HCT116 (cell line): Measurements from ENCODE around the gene PEAK3. TPM values are rescaled to one million over a fixed set of nuclear protein-coding genes. Genes with fewer than 3 reads are reported as not detected.
A peak's percentile ranks its signal among the peaks of the same experiment; 100 is the strongest.

Source experiments
- ATAC-seq: fragments of 200-7000 bp; cut with Tn5 transposase; 2 replicates; pipeline ENCODE4 v1.9.1; 2020; ENCODE audit warnings: mild to moderate bottlenecking, moderate library complexity
- BruUV-seq: library from RNA; stranded (reverse); fragments of 400-500 nt; replicated peaks from 2 replicates; lab custom pipeline; 2021; lab: Mats Ljungman, UMichigan
- CTCF ChIA-PET: fragments of 300-600 bp; sonication (Branson Sonifier 250); formaldehyde crosslinking; loops from one replicate; lab custom pipeline; 2021; ENCODE audit warnings: antibody characterized with exemption; lab: Charles Lee
- POLR2A ChIA-PET: fragments of 300-600, 350-600 bp; sonication (Branson Sonifier 250); formaldehyde crosslinking; loops from one replicate; lab custom pipeline; 2021; ENCODE audit warnings: antibody characterized with exemption; lab: Charles Lee
- RAD21 ChIA-PET, 2 experiments: fragments of 300-600 bp; sonication (Branson Sonifier 250); formaldehyde crosslinking; loops; one replicate each; lab custom pipeline; 2023; ENCODE audit warnings: low total read pairs in 2 of 2; ENCODE audit not compliant: uncharacterized antibody in 2 of 2, unreplicated experiment in 2 of 2, low non-redundant PET in 1 of 2; lab: Charles Lee
- DNase-seq: peaks from one replicate; pipeline ENCODE4 v3.0.0-alpha.2; 2010; ENCODE audit warnings: low read depth, low spot score
- H2AFZ ChIP-seq: fragments of 200-600 bp; shearing (Covaris generic), sonication (generic); 2 replicates; pipeline ENCODE4 v1.6.1; 2017; ENCODE audit warnings: low read depth, mixed run types, mixed read lengths, antibody characterized with exemption, low read length; ENCODE audit not compliant: poor library complexity, severe bottlenecking
- H3K27ac ChIP-seq: 2 replicates; pipeline ENCODE4 v1.5.1; 2012; ENCODE audit warnings: low read depth, low read length
- H3K27me3 ChIP-seq: fragments of 200-600 bp; sonication (generic); 2 replicates; pipeline ENCODE4 v1.6.1; 2016; ENCODE audit warnings: mixed run types, low read length, mixed read lengths; ENCODE audit not compliant: insufficient read depth
- H3K36me3 ChIP-seq, 2 experiments: fragments of 200-500 bp in 1 of 2; fragments of 200-600 bp in 1 of 2; sonication (Bioruptor generic) in 1 of 2; sonication (generic) in 1 of 2; 2 replicates each; pipeline versions ENCODE4 v1.5.1 to v1.6.1; 2014 to 2016; ENCODE audit warnings: low read length in 2 of 2, inconsistent platforms in 1 of 2, mixed read lengths in 1 of 2, mixed run types in 1 of 2; ENCODE audit not compliant: insufficient read depth in 2 of 2, control insufficient read depth in 1 of 2
- H3K4me1 ChIP-seq, 2 experiments: fragments of 200-600 bp in 1 of 2; sonication (generic) in 1 of 2; 2 replicates each; pipeline versions ENCODE4 v1.5.1 to v1.6.1; 2012 to 2017; ENCODE audit warnings: low read length in 2 of 2, inconsistent platforms in 1 of 2, mild to moderate bottlenecking in 1 of 2, mixed read lengths in 1 of 2, mixed run types in 1 of 2, moderate library complexity in 1 of 2; ENCODE audit not compliant: insufficient read depth in 2 of 2, control insufficient read depth in 1 of 2
- H3K4me2 ChIP-seq: fragments of 200-600 bp; sonication (generic); 2 replicates; pipeline ENCODE4 v1.6.1; 2017; ENCODE audit warnings: mixed run types, low read length, mixed read lengths
- H3K4me3 ChIP-seq, 2 experiments: fragments of 200-600 bp in 1 of 2; sonication (generic) in 1 of 2; replicated peaks in 1 of 2; 2 replicates each; pipeline ENCODE4 v1.5.1; 2011 to 2016; ENCODE audit warnings: low read length in 2 of 2, control low read depth in 1 of 2, low read depth in 1 of 2, mild to moderate bottlenecking in 1 of 2, mixed read lengths in 1 of 2, mixed run types in 1 of 2
- H3K79me2 ChIP-seq: fragments of 200-600 bp; sonication (generic); 2 replicates; pipeline ENCODE4 v1.6.1; 2017; ENCODE audit warnings: mild to moderate bottlenecking, mixed run types, low read length, moderate library complexity, mixed read lengths; ENCODE audit not compliant: insufficient read depth
- H3K9ac ChIP-seq: fragments of 200-600 bp; sonication (generic); 2 replicates; pipeline ENCODE4 v1.6.1; 2016; ENCODE audit warnings: low read length, mixed read lengths
- H3K9me2 ChIP-seq: fragments of 200-600 bp; sonication (generic), shearing (Covaris generic); 2 replicates; pipeline ENCODE4 v1.6.1; 2017; ENCODE audit warnings: mixed run types, mild to moderate bottlenecking, moderate library complexity; ENCODE audit not compliant: insufficient read depth
- H3K9me3 ChIP-seq, 2 experiments: fragments of 200-500 bp in 1 of 2; fragments of 200-600 bp in 1 of 2; sonication (Bioruptor generic) in 1 of 2; sonication (generic) in 1 of 2; 2 replicates each; pipeline ENCODE4 v1.6.1; 2014 to 2017; ENCODE audit warnings: low read length in 2 of 2, mixed read lengths in 2 of 2, inconsistent platforms in 1 of 2, low read depth in 1 of 2, mild to moderate bottlenecking in 1 of 2, mixed run types in 1 of 2, moderate library complexity in 1 of 2; ENCODE audit not compliant: control insufficient read depth in 1 of 2, insufficient read depth in 1 of 2
- H4K20me1 ChIP-seq: fragments of 200-600 bp; sonication (generic), shearing (Covaris generic); 2 replicates; pipeline ENCODE4 v1.6.1; 2017; ENCODE audit warnings: mixed run types, mild to moderate bottlenecking, moderate library complexity; ENCODE audit not compliant: insufficient read depth
- CBX3 ChIP-seq: IDR thresholded peaks from 2 replicates; pipeline ENCODE4 v1.6.1; 2012; ENCODE audit warnings: low read depth
- CEBPB ChIP-seq: IDR thresholded peaks from 2 replicates; pipeline ENCODE4 v1.6.1; 2012; ENCODE audit warnings: low read depth
- EGR1 ChIP-seq: IDR thresholded peaks from 2 replicates; pipeline ENCODE4 v1.6.1; 2012; ENCODE audit warnings: low read depth
- ELF1 ChIP-seq: IDR thresholded peaks from 2 replicates; pipeline ENCODE4 v1.6.1; 2012; ENCODE audit warnings: low read depth, borderline replicate concordance
- EZH2 ChIP-seq: fragments of 200-600 bp; sonication (generic); IDR thresholded peaks from 2 replicates; pipeline ENCODE4 v1.6.1; 2017; ENCODE audit warnings: antibody characterized with exemption, mixed run types
- EZH2phosphoT487 ChIP-seq: fragments of 200-600 bp; IDR thresholded peaks from 2 replicates; pipeline ENCODE4 v1.6.1; 2018; ENCODE audit warnings: antibody characterized with exemption, borderline replicate concordance
- JUND ChIP-seq: IDR thresholded peaks from 2 replicates; pipeline ENCODE4 v1.6.1; 2012
- POLR2A ChIP-seq: IDR thresholded peaks from 2 replicates; pipeline ENCODE4 v1.7.0; 2011; ENCODE audit warnings: borderline replicate concordance; ENCODE audit not compliant: insufficient read depth, insufficient read length; ENCODE audit errors: extremely low read depth
- POLR2AphosphoS5 ChIP-seq: IDR thresholded peaks from 2 replicates; pipeline ENCODE4 v1.6.1; 2011; ENCODE audit warnings: mild to moderate bottlenecking, low read depth, low read length, moderate library complexity
- RAD21 ChIP-seq: IDR thresholded peaks from 2 replicates; pipeline ENCODE4 v1.6.1; 2012; ENCODE audit warnings: low read depth, mild to moderate bottlenecking
- SIN3A ChIP-seq: IDR thresholded peaks from 2 replicates; pipeline ENCODE4 v1.6.1; 2012; ENCODE audit warnings: low read depth
- SP1 ChIP-seq: IDR thresholded peaks from 2 replicates; pipeline ENCODE4 v1.6.1; 2012; ENCODE audit warnings: low read depth
- SRF ChIP-seq: IDR thresholded peaks from 2 replicates; pipeline ENCODE4 v1.6.1; 2012; ENCODE audit warnings: low read depth
- YY1 ChIP-seq: IDR thresholded peaks from 2 replicates; pipeline ENCODE4 v1.6.1; 2011; ENCODE audit warnings: low read length, low read depth, moderate library complexity, mild to moderate bottlenecking; ENCODE audit not compliant: insufficient replicate concordance; ENCODE audit errors: extremely low read depth
- ZFX ChIP-seq: fragments of 450-650 bp; IDR thresholded peaks from 2 replicates; pipeline ENCODE4 v1.6.1; 2017
- ZNF274 ChIP-seq: fragments of 200-500 bp; sonication (Bioruptor generic); IDR thresholded peaks from 2 replicates; pipeline ENCODE4 v1.6.1; 2014; ENCODE audit warnings: mild to moderate bottlenecking, low read depth, low read length, inconsistent platforms
- intact Hi-C: fragments of 100-400 bp; cut with micrococcal nuclease; formaldehyde crosslinking; loops from 2 replicates; pipeline ENCODE4 v1.10.0; 2022
- total RNA-seq: library from RNA; stranded (reverse); gene quantifications from one replicate; pipeline ENCODE4 v1.2.1, GENCODE V29; 2021; ENCODE audit not compliant: unreplicated experiment
- TF ChIP-seq, protein P1 (sequence below), 3 experiments: fragments of 200-600 bp in 1 of 3; sonication (generic) in 1 of 3; IDR thresholded peaks in 2 of 3; conservative IDR thresholded peaks in 1 of 3; 2 replicates each; pipeline ENCODE4 v1.5.1; 2012 to 2017; ENCODE audit warnings: low read depth in 2 of 3, low read length in 2 of 3, antibody characterized with exemption in 1 of 3, borderline replicate concordance in 1 of 3, control low read depth in 1 of 3, mild to moderate bottlenecking in 1 of 3, mixed read lengths in 1 of 3, mixed run types in 1 of 3, moderate library complexity in 1 of 3; ENCODE audit not compliant: insufficient read depth in 1 of 3
- TF ChIP-seq, protein P2 (sequence below): IDR thresholded peaks from 2 replicates; pipeline ENCODE4 v1.6.1; 2011; ENCODE audit warnings: mild to moderate bottlenecking, low read length, moderate library complexity; ENCODE audit not compliant: insufficient replicate concordance; ENCODE audit errors: extremely low read depth

Gene PEAK3
- total RNA-seq, 1 experiment from 2014 or later = not detected

DNA sequence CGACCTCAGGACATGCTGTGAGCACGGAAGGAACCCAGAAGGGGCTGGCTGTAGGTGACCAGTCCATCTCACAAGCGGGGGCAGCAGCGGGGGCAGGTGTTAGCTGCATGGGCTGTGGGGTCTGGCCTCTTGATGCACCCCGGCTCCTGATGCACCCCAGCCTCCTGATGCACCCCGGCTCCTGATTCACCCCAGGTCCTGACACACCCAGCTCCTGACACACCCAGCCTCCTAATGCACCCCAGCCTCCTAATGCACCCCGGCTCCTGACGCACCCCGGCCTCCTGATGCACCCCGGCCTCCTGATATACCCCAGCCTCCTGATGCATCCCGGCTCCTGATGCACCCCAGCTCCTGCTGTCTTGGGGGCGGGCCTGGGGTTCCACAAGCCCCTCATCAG, 39.0 kb upstream of the PEAK3 start:
- RAD21 ChIA-PET = no interaction called here
- H3K4me1 ChIP-seq = no peaks in the 10 kb centered on the region
- H3K4me2 ChIP-seq = no peak overlapping the region
- H3K9ac ChIP-seq = no peak overlapping the region
- TF ChIP-seq POLR2AphosphoS5 (0 out of 2 replicates have a peak, but pooled peaks have one; percentile 17), YY1 (no peak)
- TF ChIP-seq, all 23 proteins: peak for 1
- ChIA-PET CTCF (no interaction called here), POLR2A (no interaction called here)
- Histone ChIP-seq H2AFZ (no peak overlapping the region), H3K27me3 (no peaks in the 10 kb centered on the region), H4K20me1 (no peaks in the 10 kb centered on the region), H3K9me3 (no peaks in the 10 kb centered on the region), H3K9me2 (no peaks in the 10 kb centered on the region), H3K79me2 (peaks cover 9% of the 10 kb centered on the region), H3K36me3 (peaks cover 3 to 5% of the 10 kb centered on the region in 2 experiments; a peak in 2 of 4 replicates), H3K27ac (no peak overlapping the region), H3K4me3 (no peak overlapping the region)
- ATAC-seq = no peak
- no peak for DNase-seq
- BruUV-seq = no TSS peak
- intact Hi-C loops = no loop called here

DNA sequence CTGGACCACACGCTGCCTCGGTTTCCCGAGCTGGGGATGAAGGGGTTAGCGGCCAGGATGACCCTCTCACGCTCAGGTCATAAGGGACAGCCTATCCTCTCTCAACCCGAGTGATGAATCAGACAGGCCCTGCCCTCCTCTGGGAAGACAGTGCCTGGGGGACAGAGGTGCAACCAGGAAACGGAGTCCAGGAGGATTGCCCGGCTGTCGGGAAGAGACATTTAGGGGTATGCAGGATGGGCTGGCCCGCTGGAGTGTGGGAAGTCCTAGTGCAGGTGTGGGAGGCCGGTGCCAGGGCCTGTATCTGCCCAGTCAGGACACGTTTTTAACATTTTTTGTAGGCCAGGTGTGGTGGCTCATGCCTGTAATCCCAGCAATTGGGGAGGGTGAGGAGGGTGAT, 38.1 kb upstream of the PEAK3 start:
- POLR2A ChIA-PET = no interaction called here
- no peaks in the 10 kb centered on the region for H3K9me2 ChIP-seq
- no TSS peak for BruUV-seq
- TF ChIP-seq, protein P1, sequence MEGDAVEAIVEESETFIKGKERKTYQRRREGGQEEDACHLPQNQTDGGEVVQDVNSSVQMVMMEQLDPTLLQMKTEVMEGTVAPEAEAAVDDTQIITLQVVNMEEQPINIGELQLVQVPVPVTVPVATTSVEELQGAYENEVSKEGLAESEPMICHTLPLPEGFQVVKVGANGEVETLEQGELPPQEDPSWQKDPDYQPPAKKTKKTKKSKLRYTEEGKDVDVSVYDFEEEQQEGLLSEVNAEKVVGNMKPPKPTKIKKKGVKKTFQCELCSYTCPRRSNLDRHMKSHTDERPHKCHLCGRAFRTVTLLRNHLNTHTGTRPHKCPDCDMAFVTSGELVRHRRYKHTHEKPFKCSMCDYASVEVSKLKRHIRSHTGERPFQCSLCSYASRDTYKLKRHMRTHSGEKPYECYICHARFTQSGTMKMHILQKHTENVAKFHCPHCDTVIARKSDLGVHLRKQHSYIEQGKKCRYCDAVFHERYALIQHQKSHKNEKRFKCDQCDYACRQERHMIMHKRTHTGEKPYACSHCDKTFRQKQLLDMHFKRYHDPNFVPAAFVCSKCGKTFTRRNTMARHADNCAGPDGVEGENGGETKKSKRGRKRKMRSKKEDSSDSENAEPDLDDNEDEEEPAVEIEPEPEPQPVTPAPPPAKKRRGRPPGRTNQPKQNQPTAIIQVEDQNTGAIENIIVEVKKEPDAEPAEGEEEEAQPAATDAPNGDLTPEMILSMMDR (IDR thresholded peaks at IDR 0.05 in 2 of 3, conservative IDR thresholded peaks at IDR 0.05 in 1 of 3; ENCODE audit: borderline replicate concordance in 1 of 3, insufficient read depth in 1 of 3, low read depth in 2 of 3, low read length in 2 of 3) = no peak
- TF ChIP-seq CEBPB (no peak), EGR1 (no peak), POLR2A (no peak), CBX3 (no peak), ZNF274 (no peak), EZH2phosphoT487 (no peak), POLR2AphosphoS5 (no peak), ELF1 (no peak), RAD21 (no peak), EZH2 (no peak), SRF (no peak), SP1 (no peak), SIN3A (no peak), ZFX (no peak), JUND (no peak)
- TF ChIP-seq, protein P2, sequence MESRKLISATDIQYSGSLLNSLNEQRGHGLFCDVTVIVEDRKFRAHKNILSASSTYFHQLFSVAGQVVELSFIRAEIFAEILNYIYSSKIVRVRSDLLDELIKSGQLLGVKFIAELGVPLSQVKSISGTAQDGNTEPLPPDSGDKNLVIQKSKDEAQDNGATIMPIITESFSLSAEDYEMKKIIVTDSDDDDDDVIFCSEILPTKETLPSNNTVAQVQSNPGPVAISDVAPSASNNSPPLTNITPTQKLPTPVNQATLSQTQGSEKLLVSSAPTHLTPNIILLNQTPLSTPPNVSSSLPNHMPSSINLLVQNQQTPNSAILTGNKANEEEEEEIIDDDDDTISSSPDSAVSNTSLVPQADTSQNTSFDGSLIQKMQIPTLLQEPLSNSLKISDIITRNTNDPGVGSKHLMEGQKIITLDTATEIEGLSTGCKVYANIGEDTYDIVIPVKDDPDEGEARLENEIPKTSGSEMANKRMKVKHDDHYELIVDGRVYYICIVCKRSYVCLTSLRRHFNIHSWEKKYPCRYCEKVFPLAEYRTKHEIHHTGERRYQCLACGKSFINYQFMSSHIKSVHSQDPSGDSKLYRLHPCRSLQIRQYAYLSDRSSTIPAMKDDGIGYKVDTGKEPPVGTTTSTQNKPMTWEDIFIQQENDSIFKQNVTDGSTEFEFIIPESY = no peak

More for the DNA sequence above, 38.1 kb upstream of the PEAK3 start:
- intact Hi-C loops = no loop called here
- no peak for DNase-seq
- Histone ChIP-seq H3K9ac (no peak overlapping the region), H3K79me2 (peaks cover 5% of the 10 kb centered on the region; the same call in 1 of the 2 replicates), H3K27me3 (no peaks in the 10 kb centered on the region), H2AFZ (no peak overlapping the region), H3K36me3 (no peaks in the 10 kb centered on the region; a peak in 1 of 4 replicates), H3K27ac (no peak overlapping the region), H3K9me3 (no peaks in the 10 kb centered on the region; a peak in 1 of 4 replicates), H3K4me1 (no peaks in the 10 kb centered on the region), H3K4me3 (no peak overlapping the region), H4K20me1 (no peaks in the 10 kb centered on the region), H3K4me2 (no peak overlapping the region)
- CTCF ChIA-PET = no interaction called here
- ATAC-seq = no peak
- RAD21 ChIA-PET = no interaction called here
